K562 (cell line): Measurements from ENCODE around the gene FRMPD1.

Experiments
- CEBPB ChIP-seq: fragments of 450-650 bp; IDR thresholded peaks from 2 replicates; pipeline ENCODE4 v1.6.1; 2016; ENCODE audit warnings: missing genetic modification characterization, missing compliant biosample characterization
- CTCF ChIP-seq, 3 experiments: IDR thresholded peaks in 2 of 3; conservative IDR thresholded peaks in 1 of 3; 2 replicates each; pipeline ENCODE4 v1.5.1; 2011 to 2012; ENCODE audit warnings: low read length in 3 of 3, mild to moderate bottlenecking in 3 of 3, control low read depth in 2 of 3, improper control_type of control experiment in 1 of 3, inconsistent platforms in 1 of 3, low read depth in 1 of 3, mixed read lengths in 1 of 3, moderate library complexity in 1 of 3; ENCODE audit not compliant: insufficient read depth in 2 of 3
- EZH2 ChIP-seq: IDR thresholded peaks from 2 replicates; pipeline ENCODE4 v1.6.1; 2012; ENCODE audit warnings: low read depth, mild to moderate bottlenecking, inconsistent platforms, low read length, borderline replicate concordance
- GTF3C2 ChIP-seq: IDR thresholded peaks from 3 replicates; pipeline ENCODE4 v1.6.1; 2011; ENCODE audit warnings: borderline replicate concordance, mild to moderate bottlenecking, moderate library complexity; ENCODE audit not compliant: insufficient read length; ENCODE audit errors: extremely low read depth
- MAFG ChIP-seq: fragments of 450-650 bp; conservative IDR thresholded peaks from 2 replicates; pipeline ENCODE4 v1.6.1; 2016; ENCODE audit warnings: missing genetic modification characterization, missing compliant biosample characterization
- MAFK ChIP-seq: IDR thresholded peaks from 2 replicates; pipeline ENCODE4 v1.6.1; 2011; ENCODE audit warnings: low read length, improper control_type of control experiment
- NR4A1 ChIP-seq, 2 experiments: fragments of 250-450 bp in 1 of 2; fragments of 450-650 bp in 1 of 2; sonication (Bioruptor Pico) in 1 of 2; IDR thresholded peaks; 2 replicates each; pipeline versions ENCODE4 v1.4.0 to v1.6.1; 2016 to 2020; ENCODE audit warnings: mild to moderate bottlenecking in 2 of 2, missing compliant biosample characterization in 1 of 2, missing genetic modification characterization in 1 of 2, moderate library complexity in 1 of 2
- PHB2 ChIP-seq: fragments of 450-650 bp; IDR thresholded peaks from 2 replicates; pipeline ENCODE4 v1.6.1; 2017; ENCODE audit warnings: low read depth
- PRDM10 ChIP-seq: fragments of 450-650 bp; IDR thresholded peaks from 2 replicates; pipeline ENCODE4 v1.6.1; 2018; ENCODE audit not compliant: partially characterized antibody
- TAF1 ChIP-seq: IDR thresholded peaks from 2 replicates; pipeline ENCODE4 v1.6.1; 2011; ENCODE audit warnings: mild to moderate bottlenecking, low read length, moderate library complexity; ENCODE audit not compliant: insufficient read depth, control insufficient read depth, severe bottlenecking; ENCODE audit errors: extremely low read depth
- TEAD4 ChIP-seq, 2 experiments: sonication (generic) in 1 of 2; formaldehyde crosslinking in 1 of 2; IDR thresholded peaks; 2 replicates each; pipeline versions ENCODE4 v1.6.1 to v1.8.0; 2012 to 2022; ENCODE audit warnings: borderline replicate concordance in 1 of 2, inconsistent platforms in 1 of 2, low read length in 1 of 2, mild to moderate bottlenecking in 1 of 2, missing genetic modification reagents in 1 of 2
- ZBTB40 ChIP-seq, 2 experiments: fragments of 450-650 bp in 1 of 2; sonication (generic) in 1 of 2; formaldehyde crosslinking in 1 of 2; IDR thresholded peaks; 2 replicates each; pipeline versions ENCODE4 v1.7.1 to v1.9.0; 2016 to 2022; ENCODE audit warnings: inconsistent platforms in 1 of 2, mild to moderate bottlenecking in 1 of 2, missing genetic modification reagents in 1 of 2
- ZFP36 ChIP-seq: fragments of 150-350 bp; IDR thresholded peaks from 2 replicates; pipeline ENCODE4 v1.6.1; 2018; ENCODE audit warnings: low read length, low read depth; ENCODE audit not compliant: partially characterized antibody

GRCh38 chr9:37751186-37751585 is 100.4 kb downstream of the FRMPD1 start:
- TF ChIP-seq CTCF (IDR thresholded peaks at IDR 0.05 in 2 of 3, conservative IDR thresholded peaks at IDR 0.05 in 1 of 3; ENCODE audit: insufficient read depth in 2 of 3, low read depth in 1 of 3, low read length in 3 of 3) (no peak), MAFK (no peak), MAFG (no peak), TEAD4 (IDR thresholded peaks at IDR 0.05; ENCODE audit: low read length) (no peak), TEAD4 (CRISPR knock-in tag; IDR thresholded peaks at IDR 0.05; ENCODE audit: borderline replicate concordance) (no peak), PHB2 (no peak), PRDM10 (no peak), NR4A1 (CRISPR knock-in tag; IDR thresholded peaks at IDR 0.05) (no peak), NR4A1 (tag; IDR thresholded peaks at IDR 0.05) (no peak), EZH2 (no peak), ZBTB40 (IDR thresholded peaks at IDR 0.05) (no peak), ZBTB40 (CRISPR knock-in tag; IDR thresholded peaks at IDR 0.05) (no peak), ZFP36 (no peak), GTF3C2 (no peak), TAF1 (no peak), CEBPB (tag) (no peak)
